ENCODE data around the gene ACOX2. TPM values are rescaled to one million over a fixed set of nuclear protein-coding genes. Genes with fewer than 3 reads are reported as not detected.
"Not testable (repeated sequence)": the region's sequence is repeated elsewhere in the genome, so short reads cannot be mapped to it uniquely, and the experiment has no call there.

Gene ACOX2
- total RNA-seq, 1 donor from 2014 or later, result 0.98 TPM

DNA sequence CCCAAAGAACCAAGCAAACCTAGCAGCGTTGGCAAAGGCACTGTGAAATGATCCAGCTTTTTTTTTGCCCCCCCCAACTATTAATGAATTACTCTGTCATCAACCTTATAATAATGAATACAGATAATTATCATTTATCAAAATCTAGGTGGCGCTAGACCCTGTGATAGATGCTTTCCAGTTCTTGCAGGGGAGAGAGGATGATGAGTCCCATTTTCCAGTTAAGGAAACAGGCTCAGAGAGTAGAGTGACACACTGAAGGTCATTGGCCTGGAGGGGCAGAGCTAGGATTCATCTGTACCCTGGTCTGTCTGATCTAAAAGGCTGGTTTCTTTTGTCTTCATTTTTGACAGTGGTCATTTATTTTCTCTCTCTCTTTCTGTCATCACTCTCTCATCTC, 5.0 kb downstream of the ACOX2 start:
- no peak overlapping the region for H3K27ac Mint-ChIP-seq (ENCODE audit: unreplicated experiment)
- no peak for DNase-seq (ENCODE audit: low read depth, low spot score)
- H3K36me3 Mint-ChIP-seq (ENCODE audit: low read depth), result no peaks in the 10 kb centered on the region
- TF ChIP-seq, protein P1, sequence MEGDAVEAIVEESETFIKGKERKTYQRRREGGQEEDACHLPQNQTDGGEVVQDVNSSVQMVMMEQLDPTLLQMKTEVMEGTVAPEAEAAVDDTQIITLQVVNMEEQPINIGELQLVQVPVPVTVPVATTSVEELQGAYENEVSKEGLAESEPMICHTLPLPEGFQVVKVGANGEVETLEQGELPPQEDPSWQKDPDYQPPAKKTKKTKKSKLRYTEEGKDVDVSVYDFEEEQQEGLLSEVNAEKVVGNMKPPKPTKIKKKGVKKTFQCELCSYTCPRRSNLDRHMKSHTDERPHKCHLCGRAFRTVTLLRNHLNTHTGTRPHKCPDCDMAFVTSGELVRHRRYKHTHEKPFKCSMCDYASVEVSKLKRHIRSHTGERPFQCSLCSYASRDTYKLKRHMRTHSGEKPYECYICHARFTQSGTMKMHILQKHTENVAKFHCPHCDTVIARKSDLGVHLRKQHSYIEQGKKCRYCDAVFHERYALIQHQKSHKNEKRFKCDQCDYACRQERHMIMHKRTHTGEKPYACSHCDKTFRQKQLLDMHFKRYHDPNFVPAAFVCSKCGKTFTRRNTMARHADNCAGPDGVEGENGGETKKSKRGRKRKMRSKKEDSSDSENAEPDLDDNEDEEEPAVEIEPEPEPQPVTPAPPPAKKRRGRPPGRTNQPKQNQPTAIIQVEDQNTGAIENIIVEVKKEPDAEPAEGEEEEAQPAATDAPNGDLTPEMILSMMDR (conservative IDR thresholded peaks at IDR 0.05), result no peak
- no peaks in the 10 kb centered on the region for H3K27me3 Mint-ChIP-seq (ENCODE audit: low read depth)
- H3K9me3 Mint-ChIP-seq, result no peaks in the 10 kb centered on the region
- H3K4me1 Mint-ChIP-seq, result peaks cover 17% of the 10 kb centered on the region
- no peak overlapping the region for H3K4me3 Mint-ChIP-seq

DNA sequence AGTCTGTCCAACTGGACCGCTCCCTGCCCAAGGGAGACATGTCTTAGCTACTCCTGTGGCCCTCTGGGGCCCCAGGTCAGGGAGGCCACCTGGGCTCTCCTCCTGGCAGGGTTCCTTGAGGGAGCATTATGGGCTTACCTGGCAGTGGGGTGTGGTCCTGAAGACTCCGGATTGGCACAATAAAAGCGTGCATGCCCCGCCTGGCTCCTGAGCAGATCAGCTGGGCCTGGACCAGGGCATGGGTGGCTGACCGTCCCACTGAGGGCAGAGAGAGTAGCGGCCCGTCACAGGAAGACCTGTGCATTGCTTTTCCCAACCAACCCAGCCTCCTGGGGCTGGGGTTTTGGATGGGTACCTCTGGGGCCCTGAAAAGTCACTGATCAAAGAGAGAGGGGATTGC, 5.4 kb downstream of the ACOX2 start:
- no peaks in the 10 kb centered on the region for H3K9me3 Mint-ChIP-seq
- no peak for DNase-seq (ENCODE audit: low read depth, low spot score)
- peaks cover 13% of the 10 kb centered on the region for H3K4me1 Mint-ChIP-seq
- TF ChIP-seq, protein P1 (conservative IDR thresholded peaks at IDR 0.05), result no peak
- no peak overlapping the region for H3K4me3 Mint-ChIP-seq
- H3K27ac Mint-ChIP-seq (ENCODE audit: unreplicated experiment), result no peak overlapping the region
- H3K27me3 Mint-ChIP-seq (ENCODE audit: low read depth), result no peaks in the 10 kb centered on the region
- no peaks in the 10 kb centered on the region for H3K36me3 Mint-ChIP-seq (ENCODE audit: low read depth)

DNA sequence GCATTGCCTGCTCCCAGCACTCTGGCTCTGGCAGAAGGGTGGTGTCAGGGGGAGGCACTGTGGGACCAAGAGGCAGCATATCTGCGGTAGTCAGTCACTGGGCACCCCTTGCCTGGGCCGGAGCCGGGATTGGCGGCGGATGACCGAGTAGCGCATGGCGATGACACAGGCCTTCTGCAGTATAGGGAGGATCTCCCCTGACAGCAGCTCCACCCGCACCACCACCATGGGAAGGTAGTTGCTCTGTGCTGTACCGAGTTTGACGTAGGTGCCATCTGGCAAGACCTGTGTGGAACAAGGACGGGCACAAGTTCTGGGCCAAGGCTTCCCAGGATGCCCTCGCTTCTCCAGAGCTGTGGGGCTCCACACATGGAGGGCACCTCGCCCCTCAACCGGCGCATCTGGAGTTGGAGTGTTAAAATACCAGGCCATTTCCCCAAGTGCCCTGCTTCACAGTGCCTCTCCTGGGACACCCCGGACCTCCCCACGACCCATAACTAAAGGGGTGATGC, 6.6 kb downstream of the ACOX2 start:
- no peak overlapping the region for H3K4me3 Mint-ChIP-seq
- H3K36me3 Mint-ChIP-seq (ENCODE audit: low read depth), result no peaks in the 10 kb centered on the region
- DNase-seq (ENCODE audit: low read depth, low spot score), result no peak
- TF ChIP-seq, protein P1 (conservative IDR thresholded peaks at IDR 0.05), result no peak
- no peak overlapping the region for H3K27ac Mint-ChIP-seq (ENCODE audit: unreplicated experiment)
- H3K9me3 Mint-ChIP-seq, result no peaks in the 10 kb centered on the region
- H3K4me1 Mint-ChIP-seq, result peaks cover 12% of the 10 kb centered on the region
- H3K27me3 Mint-ChIP-seq (ENCODE audit: low read depth), result no peaks in the 10 kb centered on the region

DNA sequence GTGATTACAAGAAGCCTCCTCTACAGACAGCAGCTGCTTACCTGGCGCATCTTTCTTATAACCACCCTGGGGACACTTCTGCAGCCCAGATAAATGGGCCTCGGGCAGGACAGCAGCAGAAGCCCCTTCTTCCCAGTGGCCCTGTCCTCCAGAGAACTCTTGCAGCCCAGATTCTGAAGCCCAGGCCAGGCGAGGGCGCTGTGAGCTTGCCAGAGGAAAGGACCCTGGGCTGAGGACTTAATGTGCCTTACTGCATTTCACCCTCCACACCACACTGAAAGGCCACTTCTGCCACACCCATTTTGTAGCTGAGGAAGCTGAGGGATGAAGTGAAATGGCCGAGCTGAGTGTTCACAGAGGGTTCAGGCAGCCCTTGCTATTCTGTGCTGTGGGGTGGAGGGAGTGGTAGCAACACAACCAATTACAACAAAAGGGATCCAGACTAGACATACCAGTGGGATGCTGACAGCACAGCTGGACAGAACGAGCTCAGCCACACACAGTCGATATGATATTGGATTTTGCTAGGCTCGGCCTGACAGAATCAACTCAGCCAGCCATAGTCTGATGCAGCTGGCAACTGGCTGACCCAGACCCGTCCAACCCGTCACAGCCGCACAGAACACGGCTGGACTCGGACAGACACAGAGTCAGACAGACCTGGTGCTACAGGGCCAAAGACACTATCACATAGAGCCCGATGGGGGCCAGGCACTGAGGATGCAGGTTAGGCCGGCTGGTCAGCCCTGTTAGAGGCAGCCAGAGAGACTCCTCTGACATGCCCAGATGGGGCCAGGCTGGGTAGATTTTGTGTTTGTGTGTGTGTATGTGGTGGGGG, 7.3 kb downstream of the ACOX2 start:
- Mint-ChIP-seq H3K9me3 (no peaks in the 10 kb centered on the region), H3K27me3 (ENCODE audit: low read depth) (no peaks in the 10 kb centered on the region), H3K4me3 (no peak overlapping the region), H3K36me3 (ENCODE audit: low read depth) (no peaks in the 10 kb centered on the region), H3K27ac (ENCODE audit: unreplicated experiment) (peak overlapping the region; percentile 57), H3K4me1 (peaks cover 12% of the 10 kb centered on the region)
- peak; percentile 36 for DNase-seq (ENCODE audit: low read depth, low spot score)
- TF ChIP-seq, protein P1 (conservative IDR thresholded peaks at IDR 0.05), result peak; percentile 52

DNA sequence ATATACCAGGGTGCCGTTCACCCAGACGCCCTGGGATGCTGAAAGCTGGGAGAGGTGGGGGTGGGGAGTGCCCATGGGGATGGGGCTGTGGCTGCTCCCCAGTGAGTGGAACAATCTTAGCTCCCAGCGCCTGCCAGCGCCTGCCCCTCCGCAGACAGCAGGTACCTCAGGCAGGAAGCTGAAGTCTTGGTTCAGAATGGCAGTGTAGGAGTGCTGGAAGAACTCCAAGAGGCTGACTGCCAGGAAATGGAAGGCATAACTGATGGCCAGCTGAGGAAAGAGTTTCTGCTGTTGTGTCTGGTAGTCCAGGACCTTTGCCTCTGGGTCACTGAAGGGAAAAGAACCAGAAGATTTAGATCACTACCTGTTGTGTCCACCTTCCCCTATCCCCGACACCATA, 8.4 kb downstream of the ACOX2 start:
- no peak overlapping the region for H3K27ac Mint-ChIP-seq (ENCODE audit: unreplicated experiment)
- H3K9me3 Mint-ChIP-seq, result no peaks in the 10 kb centered on the region
- H3K27me3 Mint-ChIP-seq (ENCODE audit: low read depth), result no peaks in the 10 kb centered on the region
- H3K36me3 Mint-ChIP-seq (ENCODE audit: low read depth), result no peaks in the 10 kb centered on the region
- no peak for DNase-seq (ENCODE audit: low read depth, low spot score)
- TF ChIP-seq, protein P1 (conservative IDR thresholded peaks at IDR 0.05), result no peak
- peaks cover 12% of the 10 kb centered on the region for H3K4me1 Mint-ChIP-seq
- H3K4me3 Mint-ChIP-seq, result no peak overlapping the region

DNA sequence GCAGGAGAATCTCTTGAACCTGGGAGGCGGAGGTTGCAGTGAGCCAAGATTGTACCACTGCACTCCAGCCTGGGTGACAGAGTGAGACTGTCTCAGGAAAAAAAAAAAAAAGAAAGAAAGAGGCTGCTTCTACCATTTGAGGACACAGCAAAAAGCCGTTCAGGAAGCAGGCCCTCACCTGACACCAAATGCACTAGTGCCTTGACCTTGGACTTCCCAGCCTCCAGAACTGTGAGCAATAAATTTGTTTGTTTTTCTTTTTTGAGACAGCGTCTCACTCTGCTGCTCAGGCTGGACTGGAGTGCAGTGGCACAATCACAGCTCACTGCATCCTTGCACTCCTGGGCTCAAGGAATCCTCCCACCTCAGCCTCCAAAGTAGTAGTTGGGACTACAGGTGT, 9.6 kb downstream of the ACOX2 start:
- not testable (repeated sequence) for H3K27me3 Mint-ChIP-seq (ENCODE audit: low read depth); DNase-seq (ENCODE audit: low read depth, low spot score)

More for the DNA sequence above, 9.6 kb downstream of the ACOX2 start:
- not testable (repeated sequence) for H3K27ac Mint-ChIP-seq (ENCODE audit: unreplicated experiment); H3K9me3 Mint-ChIP-seq; H3K36me3 Mint-ChIP-seq (ENCODE audit: low read depth); H3K4me3 Mint-ChIP-seq; H3K4me1 Mint-ChIP-seq
